HEK293T (cell line): Measurements from ENCODE around the gene KCNAB2.

ENCODE experiments used
- BHLHE40 ChIP-seq: fragments of 450-650 bp; IDR thresholded peaks from 2 replicates; pipeline ENCODE4 v1.6.1; 2016; ENCODE audit warnings: mild to moderate bottlenecking, moderate library complexity, borderline replicate concordance
- CTBP1 ChIP-seq: fragments of 450-650 bp; IDR thresholded peaks from 2 replicates; pipeline ENCODE4 v1.6.1; 2016; ENCODE audit warnings: borderline replicate concordance
- ELF4 ChIP-seq: fragments of 450-650 bp; IDR thresholded peaks from 2 replicates; pipeline ENCODE4 v1.6.1; 2017; ENCODE audit warnings: antibody characterized with exemption
- FOXK2 ChIP-seq: fragments of 450-650 bp; IDR thresholded peaks from 2 replicates; pipeline ENCODE4 v1.6.1; 2016; ENCODE audit warnings: mild to moderate bottlenecking
- FOXM1 ChIP-seq: fragments of 450-650 bp; IDR thresholded peaks from 2 replicates; pipeline ENCODE4 v1.6.1; 2017; ENCODE audit warnings: mild to moderate bottlenecking, borderline replicate concordance
- HDGF ChIP-seq: fragments of 450-650 bp; IDR thresholded peaks from 2 replicates; pipeline ENCODE4 v1.6.1; 2017; ENCODE audit warnings: antibody characterized with exemption, borderline replicate concordance
- LEF1 ChIP-seq: fragments of 450-650 bp; IDR thresholded peaks from 2 replicates; pipeline ENCODE4 v1.6.1; 2017; ENCODE audit warnings: mild to moderate bottlenecking, borderline replicate concordance
- NFRKB ChIP-seq: fragments of 450-650 bp; IDR thresholded peaks from 2 replicates; pipeline ENCODE4 v1.6.1; 2016; ENCODE audit warnings: mild to moderate bottlenecking, moderate library complexity
- SP1 ChIP-seq: fragments of 450-650 bp; IDR thresholded peaks from 2 replicates; pipeline ENCODE4 v1.6.1; 2017
- SUZ12 ChIP-seq: fragments of 450-650 bp; IDR thresholded peaks from 2 replicates; pipeline ENCODE4 v1.6.1; 2016; ENCODE audit warnings: mild to moderate bottlenecking
- TARDBP ChIP-seq: fragments of 450-650 bp; IDR thresholded peaks from 2 replicates; pipeline ENCODE4 v1.6.1; 2016
- ZNF384 ChIP-seq: fragments of 450-650 bp; IDR thresholded peaks from 2 replicates; pipeline ENCODE4 v1.6.1; 2016
- TF ChIP-seq, protein P1 (sequence below): fragments of 450-650 bp; IDR thresholded peaks from 2 replicates; pipeline ENCODE4 v1.6.1; 2016

- TF ChIP-seq SP1 (no peak), FOXM1 (no peak), FOXK2 (no peak), BHLHE40 (no peak), TARDBP (no peak), ZNF384 (no peak), HDGF (no peak), ELF4 (no peak), NFRKB (no peak), LEF1 (no peak), SUZ12 (no peak), CTBP1 (no peak)
- TF ChIP-seq, protein P1, sequence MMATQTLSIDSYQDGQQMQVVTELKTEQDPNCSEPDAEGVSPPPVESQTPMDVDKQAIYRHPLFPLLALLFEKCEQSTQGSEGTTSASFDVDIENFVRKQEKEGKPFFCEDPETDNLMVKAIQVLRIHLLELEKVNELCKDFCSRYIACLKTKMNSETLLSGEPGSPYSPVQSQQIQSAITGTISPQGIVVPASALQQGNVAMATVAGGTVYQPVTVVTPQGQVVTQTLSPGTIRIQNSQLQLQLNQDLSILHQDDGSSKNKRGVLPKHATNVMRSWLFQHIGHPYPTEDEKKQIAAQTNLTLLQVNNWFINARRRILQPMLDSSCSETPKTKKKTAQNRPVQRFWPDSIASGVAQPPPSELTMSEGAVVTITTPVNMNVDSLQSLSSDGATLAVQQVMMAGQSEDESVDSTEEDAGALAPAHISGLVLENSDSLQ: no peak
Measured at GRCh38 chr1:5999711-6000443, 45.8 kb upstream of the KCNAB2 start.
